MCF 10A (cell line): ENCODE results near the gene LRIG3. TPM values are rescaled to one million over a fixed set of nuclear protein-coding genes. Genes with fewer than 3 reads are reported as not detected.
"Not testable (repeated sequence)": the region's sequence is repeated elsewhere in the genome, so short reads cannot be mapped to it uniquely, and the experiment has no call there.

ENCODE experiments used
- BruUV-seq: library from RNA; stranded (reverse); fragments of 400-500 nt; replicated peaks from 2 replicates; lab custom pipeline; 2021; lab: Mats Ljungman, UMichigan
- CTCF ChIA-PET: fragments of 300-600 bp; sonication (Branson Sonifier 250); formaldehyde crosslinking; extraction: SDS; loops from one replicate; lab custom pipeline; 2021; ENCODE audit warnings: antibody characterized with exemption, inconsistent platforms; lab: Yijun Ruan, JAX
- POLR2A ChIA-PET: fragments of 300-600, 350-650 bp; sonication (Branson Sonifier 250); formaldehyde crosslinking; extraction: SDS; loops from one replicate; lab custom pipeline; 2020; ENCODE audit warnings: antibody characterized with exemption, inconsistent platforms; lab: Yijun Ruan, JAX
- DNase-seq: peaks from one replicate; pipeline ENCODE4 v3.0.0-alpha.2; 2018; ENCODE audit not compliant: unreplicated experiment
- H3K27ac Mint-ChIP-seq: one replicate; pipeline ENCODE4 v1.8.0; 2022; ENCODE audit warnings: mild to moderate bottlenecking, low read depth, mixed read lengths; ENCODE audit not compliant: unreplicated experiment
- H3K27me3 Mint-ChIP-seq: one replicate; pipeline ENCODE4 v1.8.0; 2022; ENCODE audit warnings: mixed read lengths; ENCODE audit not compliant: insufficient read depth, unreplicated experiment
- H3K36me3 Mint-ChIP-seq: one replicate; pipeline ENCODE4 v1.8.0; 2022; ENCODE audit warnings: mild to moderate bottlenecking, moderate library complexity, mixed read lengths; ENCODE audit not compliant: insufficient read depth, unreplicated experiment
- H3K4me1 Mint-ChIP-seq: one replicate; pipeline ENCODE4 v1.8.0; 2022; ENCODE audit warnings: mixed read lengths; ENCODE audit not compliant: insufficient read depth, unreplicated experiment
- H3K4me3 Mint-ChIP-seq: one replicate; pipeline ENCODE4 v1.8.0; 2022; ENCODE audit warnings: mild to moderate bottlenecking, moderate library complexity, mixed read lengths; ENCODE audit not compliant: unreplicated experiment
- H3K9me3 Mint-ChIP-seq: one replicate; pipeline ENCODE4 v1.8.0; 2022; ENCODE audit warnings: mixed read lengths; ENCODE audit not compliant: unreplicated experiment
- CTCF ChIP-seq: fragments of 200-600 bp; IDR thresholded peaks from one replicate; pipeline ENCODE4 v1.8.0; 2022; ENCODE audit warnings: antibody characterized with exemption, mild to moderate bottlenecking; ENCODE audit not compliant: unreplicated experiment
- intact Hi-C: fragments of 100-400 bp; cut with micrococcal nuclease; formaldehyde crosslinking; loops from 2 replicates; pipeline ENCODE4 v1.14.1; 2022
- total RNA-seq: library from RNA; stranded (reverse); gene quantifications from 2 replicates; pipeline ENCODE4 v1.2.3, GENCODE V29; 2022

Gene LRIG3
- total RNA-seq, 1 experiment from 2014 or later = 41.5 TPM

GRCh38 chr12:58905422-58905821 is 14.9 kb downstream of the LRIG3 start:
- no peak for DNase-seq
- ChIA-PET POLR2A (interaction anchor here (1.0 to 6.7 kb wide), 6 partner anchors 13 to 175 kb away, joined by 3 to 101 read pairs (median 5); partner anchors contain the start of gene LRIG3), CTCF (interaction anchor here (0.5 to 3.0 kb wide), 7 partner anchors 8 to 559 kb away, joined by 3 to 11 read pairs (median 3); no protein-coding TSS in a partner anchor)
- Mint-ChIP-seq H3K36me3 (peaks cover 88% of the 10 kb centered on the region), H3K4me1 (peaks cover 32% of the 10 kb centered on the region), H3K9me3 (no peaks in the 10 kb centered on the region), H3K27ac (no peak overlapping the region), H3K4me3 (no peak overlapping the region), H3K27me3 (no peaks in the 10 kb centered on the region)
- intact Hi-C loops = no loop called here
- no TSS peak for BruUV-seq
- no peak for TF ChIP-seq CTCF

DNA sequence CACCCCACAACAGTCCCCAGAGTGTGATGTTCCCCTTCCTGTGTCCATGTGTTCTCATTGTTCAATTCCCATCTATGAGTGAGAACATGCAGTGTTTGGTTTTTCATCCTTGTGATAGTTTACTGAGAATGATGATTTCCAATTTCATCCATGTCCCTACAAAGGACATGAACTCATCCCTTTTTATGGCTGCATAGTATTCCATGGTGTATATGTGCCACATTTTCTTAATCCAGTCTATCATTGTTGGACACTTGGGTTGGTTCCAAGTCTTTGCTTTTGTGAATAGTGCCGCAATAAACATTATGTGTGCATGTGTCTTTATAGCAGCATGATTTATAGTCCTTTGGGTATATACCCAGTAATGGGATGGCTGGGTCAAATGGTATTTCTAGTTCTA is 17.6 kb downstream of the LRIG3 start:
- BruUV-seq, H3K27ac Mint-ChIP-seq, H3K4me3 Mint-ChIP-seq, H3K9me3 Mint-ChIP-seq, intact Hi-C loops, DNase-seq, H3K27me3 Mint-ChIP-seq: not testable (repeated sequence)
- ChIA-PET POLR2A (interaction anchor here (1.3 to 3.2 kb wide), 3 partner anchors 14 to 16 kb away, joined by 5 to 23 read pairs (median 5); no protein-coding TSS in a partner anchor), CTCF (interaction anchor here (1.0 kb wide), 1 partner anchor 13 kb away, joined by 3 read pairs; no protein-coding TSS in a partner anchor)
- peaks cover 14% of the 10 kb centered on the region for H3K4me1 Mint-ChIP-seq
- H3K36me3 Mint-ChIP-seq = peaks cover 88% of the 10 kb centered on the region

DNA sequence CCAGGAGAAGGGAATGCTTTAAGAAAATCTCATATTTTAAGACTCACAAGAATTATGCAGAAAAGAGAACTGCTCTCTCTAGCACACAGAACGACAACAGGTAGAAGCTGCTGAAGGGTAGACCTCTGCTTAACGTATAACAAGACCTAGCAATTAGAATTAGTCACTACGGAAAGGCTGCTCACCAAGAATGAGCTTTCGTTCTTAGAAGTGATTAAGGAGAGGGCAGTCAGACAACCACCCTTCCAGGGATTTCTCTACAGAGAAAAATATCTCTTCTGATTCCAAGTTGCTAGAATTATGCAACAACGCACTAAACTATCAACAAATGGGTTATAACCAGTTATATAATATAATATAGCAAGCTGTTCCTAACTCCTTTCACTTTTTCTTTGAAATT is 18.6 kb downstream of the LRIG3 start:
- intact Hi-C loops = no loop called here
- BruUV-seq = no TSS peak
- H3K4me1 Mint-ChIP-seq = peaks cover 4% of the 10 kb centered on the region
- peaks cover 88% of the 10 kb centered on the region for H3K36me3 Mint-ChIP-seq
- CTCF ChIA-PET = interaction anchor here (1.0 kb wide), 1 partner anchor 12 kb away, joined by 3 read pairs; no protein-coding TSS in a partner anchor
- no peak for TF ChIP-seq CTCF
- no peaks in the 10 kb centered on the region for H3K9me3 Mint-ChIP-seq
- H3K4me3 Mint-ChIP-seq = no peak overlapping the region
- DNase-seq = no peak
- no peaks in the 10 kb centered on the region for H3K27me3 Mint-ChIP-seq
- H3K27ac Mint-ChIP-seq = no peak overlapping the region
- POLR2A ChIA-PET = interaction anchor here (0.6 to 3.2 kb wide), 5 partner anchors 13 to 139 kb away, joined by 4 to 23 read pairs (median 5); no protein-coding TSS in a partner anchor

DNA sequence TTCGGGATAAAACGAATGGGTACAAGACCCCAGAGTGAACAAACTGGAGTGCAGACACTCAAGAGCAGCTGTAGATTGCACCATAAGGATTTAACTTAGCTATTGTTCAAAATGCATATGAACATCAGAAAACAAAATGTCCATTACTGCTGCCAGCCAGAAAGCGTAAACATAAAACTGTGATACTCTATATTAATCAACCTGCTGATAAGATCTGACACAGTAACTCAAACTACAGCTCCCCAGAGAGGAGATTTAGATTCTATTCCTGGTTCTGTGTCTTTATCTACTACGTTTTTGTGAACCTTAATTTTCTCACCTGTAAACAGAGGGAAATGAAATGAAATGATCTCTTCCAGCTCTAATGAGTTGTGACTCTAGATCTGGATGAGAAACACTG is 22.3 kb downstream of the LRIG3 start:
- H3K27me3 Mint-ChIP-seq = no peaks in the 10 kb centered on the region
- peaks cover 83% of the 10 kb centered on the region for H3K36me3 Mint-ChIP-seq
- no peak for TF ChIP-seq CTCF
- BruUV-seq = no TSS peak
- POLR2A ChIA-PET = interaction anchor here (0.9 to 2.0 kb wide), 5 partner anchors 9 to 143 kb away, joined by 3 to 10 read pairs (median 4); no protein-coding TSS in a partner anchor
- peaks cover 24% of the 10 kb centered on the region for H3K4me1 Mint-ChIP-seq
- no peak overlapping the region for H3K4me3 Mint-ChIP-seq
- peak overlapping the region; percentile 36 for H3K27ac Mint-ChIP-seq
- intact Hi-C loops = no loop called here
- DNase-seq = no peak
- CTCF ChIA-PET = interaction anchor here (0.7 to 1.1 kb wide), 6 partner anchors 8 to 357 kb away, joined by 3 read pairs; no protein-coding TSS in a partner anchor
- H3K9me3 Mint-ChIP-seq = no peaks in the 10 kb centered on the region
